WTC11 (cell line): ENCODE data around the gene MDFIC.

ENCODE experiments used
- CTCF ChIP-seq: fragments of 200-600 bp; IDR thresholded peaks from 2 replicates; pipeline ENCODE4 v1.8.0; 2022; ENCODE audit warnings: antibody characterized with exemption
- FOXP1 ChIP-seq: sonication (generic); formaldehyde crosslinking; IDR thresholded peaks from 2 replicates; pipeline ENCODE4 v1.8.0; 2022; ENCODE audit warnings: missing genetic modification reagents, mild to moderate bottlenecking, moderate library complexity, borderline replicate concordance
- GRHL2 ChIP-seq: fragments of 250-450 bp; sonication (Bioruptor Pico); IDR thresholded peaks from 2 replicates; pipeline ENCODE4 v1.8.0; 2022; ENCODE audit warnings: mild to moderate bottlenecking, moderate library complexity; ENCODE audit not compliant: insufficient replicate concordance, severe bottlenecking
- MAX ChIP-seq: sonication (generic); formaldehyde crosslinking; IDR thresholded peaks from 2 replicates; pipeline ENCODE4 v1.8.0; 2022; ENCODE audit warnings: mild to moderate bottlenecking, missing genetic modification reagents
- NFATC4 ChIP-seq: fragments of 250-450 bp; sonication (Bioruptor Pico); IDR thresholded peaks from 2 replicates; pipeline ENCODE4 v1.9.0; 2021; ENCODE audit warnings: mild to moderate bottlenecking
- NR3C1 ChIP-seq: sonication (generic); formaldehyde crosslinking; conservative IDR thresholded peaks from 2 replicates; pipeline ENCODE4 v1.8.1; 2023; ENCODE audit warnings: low read depth, mild to moderate bottlenecking, missing genetic modification reagents
- SMAD3 ChIP-seq: sonication (generic); formaldehyde crosslinking; IDR thresholded peaks from 2 replicates; pipeline ENCODE4 v1.8.0; 2022; ENCODE audit warnings: missing genetic modification reagents, mild to moderate bottlenecking, borderline replicate concordance
- SMAD4 ChIP-seq: sonication (generic); formaldehyde crosslinking; IDR thresholded peaks from 2 replicates; pipeline ENCODE4 v1.8.0; 2022; ENCODE audit warnings: mild to moderate bottlenecking, missing genetic modification reagents
- ZBTB43 ChIP-seq: sonication (generic); formaldehyde crosslinking; IDR thresholded peaks from 2 replicates; pipeline ENCODE4 v1.8.1; 2023; ENCODE audit warnings: mild to moderate bottlenecking, missing genetic modification reagents

- no peak for TF ChIP-seq CTCF
- TF ChIP-seq NR3C1 (CRISPR knock-in tag) = no peak
- no peak for TF ChIP-seq FOXP1
- no peak for TF ChIP-seq SMAD4 (CRISPR knock-in tag)
- no peak for TF ChIP-seq NFATC4 (CRISPR knock-in tag)
- no peak for TF ChIP-seq GRHL2 (CRISPR knock-in tag)
- TF ChIP-seq MAX = no peak
- TF ChIP-seq ZBTB43 (CRISPR knock-in tag) = no peak
- no peak for TF ChIP-seq SMAD3 (CRISPR knock-in tag)
These were observed 38.0 kb downstream of the MDFIC start for GRCh38 chr7:114959931-114960330.
